Fibroblast of villous mesenchyme (primary cell): ENCODE results near the gene FRRS1. TPM values are rescaled to one million over a fixed set of nuclear protein-coding genes. Genes with fewer than 3 reads are reported as not detected.

Experiments
- DNase-seq: peaks from one replicate; pipeline ENCODE4 v3.0.0-alpha.2; 2010; ENCODE audit warnings: low read depth
- H3K4me3 ChIP-seq: 2 replicates; pipeline ENCODE4 v1.5.1; 2011; ENCODE audit warnings: low read depth, mild to moderate bottlenecking, low read length
- small RNA-seq: library from RNA; depleted of rRNA; stranded (forward); fragments of <200 nt; gene quantifications from one replicate; pipeline ENCODE3, GENCODE V24; 2012
- total RNA-seq: library from RNA; depleted of rRNA; stranded (reverse); fragments of >200 nt; gene quantifications from 2 replicates; pipeline ENCODE4 v1.2.3, GENCODE V29; 2012
- TF ChIP-seq, protein P1 (sequence below): IDR thresholded peaks from 2 replicates; pipeline ENCODE4 v1.5.1; 2012; ENCODE audit warnings: low read depth, mild to moderate bottlenecking, low read length; ENCODE audit not compliant: insufficient read depth

The FRRS1 gene
- total RNA-seq, 1 donor = 20.7 TPM

DNA sequence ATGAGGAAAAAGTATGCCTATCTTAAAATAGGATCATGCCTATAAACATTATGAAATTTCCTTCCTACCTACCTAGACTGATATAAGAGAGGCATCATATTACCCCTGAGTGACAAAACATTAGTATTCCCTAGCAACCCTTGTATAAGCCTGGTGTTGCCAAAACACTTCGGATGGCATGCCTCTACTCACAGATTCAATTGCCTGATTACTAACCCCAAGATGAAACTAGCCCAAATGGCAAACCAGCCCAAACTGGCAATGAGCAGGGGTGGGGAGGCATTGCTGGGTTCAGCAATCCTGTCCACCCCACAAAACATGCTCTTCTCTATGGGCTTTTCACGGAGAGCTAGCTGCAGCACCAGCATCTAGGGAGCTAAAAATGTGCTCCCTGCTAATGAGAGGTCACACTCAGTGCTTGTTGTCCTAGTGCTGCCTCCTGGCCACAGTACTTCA lies 106.7 kb downstream of the FRRS1 start:
- no peak for DNase-seq
- no peak overlapping the region for H3K4me3 ChIP-seq
- TF ChIP-seq, protein P1, sequence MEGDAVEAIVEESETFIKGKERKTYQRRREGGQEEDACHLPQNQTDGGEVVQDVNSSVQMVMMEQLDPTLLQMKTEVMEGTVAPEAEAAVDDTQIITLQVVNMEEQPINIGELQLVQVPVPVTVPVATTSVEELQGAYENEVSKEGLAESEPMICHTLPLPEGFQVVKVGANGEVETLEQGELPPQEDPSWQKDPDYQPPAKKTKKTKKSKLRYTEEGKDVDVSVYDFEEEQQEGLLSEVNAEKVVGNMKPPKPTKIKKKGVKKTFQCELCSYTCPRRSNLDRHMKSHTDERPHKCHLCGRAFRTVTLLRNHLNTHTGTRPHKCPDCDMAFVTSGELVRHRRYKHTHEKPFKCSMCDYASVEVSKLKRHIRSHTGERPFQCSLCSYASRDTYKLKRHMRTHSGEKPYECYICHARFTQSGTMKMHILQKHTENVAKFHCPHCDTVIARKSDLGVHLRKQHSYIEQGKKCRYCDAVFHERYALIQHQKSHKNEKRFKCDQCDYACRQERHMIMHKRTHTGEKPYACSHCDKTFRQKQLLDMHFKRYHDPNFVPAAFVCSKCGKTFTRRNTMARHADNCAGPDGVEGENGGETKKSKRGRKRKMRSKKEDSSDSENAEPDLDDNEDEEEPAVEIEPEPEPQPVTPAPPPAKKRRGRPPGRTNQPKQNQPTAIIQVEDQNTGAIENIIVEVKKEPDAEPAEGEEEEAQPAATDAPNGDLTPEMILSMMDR = no peak

Small RNAs within 50 kb of the gene (small RNA-seq; reads per million reads assigned to genes)
- gene RF00019 (not detected), gene RNU4-75P (not detected)

Other genes starting within 250 kb of the FRRS1 start
- gene PALMD, start 120.5 kb downstream of the FRRS1 start, total RNA-seq = 6.8 and 16.8 TPM in 2 replicates
- gene AGL, start 83.7 kb upstream of the FRRS1 start, total RNA-seq = 11.6 and 12.5 TPM in 2 replicates
- gene SLC35A3, start 203.4 kb upstream of the FRRS1 start, total RNA-seq = 21.6 and 28.1 TPM in 2 replicates